ENCODE results near the gene BRD3OS. TPM values are rescaled to one million over a fixed set of nuclear protein-coding genes. Genes with fewer than 3 reads are reported as not detected.

The BRD3OS gene
- total RNA-seq, 4 donors from 2014 or later = 0.76 to 9.3 (median 5.8) TPM

- no peaks in the 10 kb centered on the region for H3K9me3 ChIP-seq
- no peak overlapping the region for H3K4me3 ChIP-seq
- H3K27me3 ChIP-seq = no peaks in the 10 kb centered on the region
- peak overlapping the region in 3 of 4 donors; percentile 81 to 92 (median 90) for H3K27ac ChIP-seq
- H3K36me3 ChIP-seq = peaks cover 0 to 34% of the 10 kb centered on the region in 2 donors
- intact Hi-C loops (cut with DNase I; ENCODE audit: low total_unique reads) = no loop called here
- ATAC-seq (no peak), DNase-seq (no peak)
- TF ChIP-seq CTCF (IDR thresholded peaks at IDR 0.05 in 4 of 5, conservative IDR thresholded peaks at IDR 0.05 in 1 of 5) (no peak), POLR2A (IDR thresholded peaks at IDR 0.05) (no peak)
- peaks cover 62 to 70% of the 10 kb centered on the region in 2 donors for H3K4me1 ChIP-seq
- in situ Hi-C loops (cut with MboI; ENCODE audit: low sequenced_read_pairs in 4 of 4) = no loop called here
These were observed 28.9 kb downstream of the BRD3OS start for GRCh38 chr9:134053941-134054761.

DNA sequence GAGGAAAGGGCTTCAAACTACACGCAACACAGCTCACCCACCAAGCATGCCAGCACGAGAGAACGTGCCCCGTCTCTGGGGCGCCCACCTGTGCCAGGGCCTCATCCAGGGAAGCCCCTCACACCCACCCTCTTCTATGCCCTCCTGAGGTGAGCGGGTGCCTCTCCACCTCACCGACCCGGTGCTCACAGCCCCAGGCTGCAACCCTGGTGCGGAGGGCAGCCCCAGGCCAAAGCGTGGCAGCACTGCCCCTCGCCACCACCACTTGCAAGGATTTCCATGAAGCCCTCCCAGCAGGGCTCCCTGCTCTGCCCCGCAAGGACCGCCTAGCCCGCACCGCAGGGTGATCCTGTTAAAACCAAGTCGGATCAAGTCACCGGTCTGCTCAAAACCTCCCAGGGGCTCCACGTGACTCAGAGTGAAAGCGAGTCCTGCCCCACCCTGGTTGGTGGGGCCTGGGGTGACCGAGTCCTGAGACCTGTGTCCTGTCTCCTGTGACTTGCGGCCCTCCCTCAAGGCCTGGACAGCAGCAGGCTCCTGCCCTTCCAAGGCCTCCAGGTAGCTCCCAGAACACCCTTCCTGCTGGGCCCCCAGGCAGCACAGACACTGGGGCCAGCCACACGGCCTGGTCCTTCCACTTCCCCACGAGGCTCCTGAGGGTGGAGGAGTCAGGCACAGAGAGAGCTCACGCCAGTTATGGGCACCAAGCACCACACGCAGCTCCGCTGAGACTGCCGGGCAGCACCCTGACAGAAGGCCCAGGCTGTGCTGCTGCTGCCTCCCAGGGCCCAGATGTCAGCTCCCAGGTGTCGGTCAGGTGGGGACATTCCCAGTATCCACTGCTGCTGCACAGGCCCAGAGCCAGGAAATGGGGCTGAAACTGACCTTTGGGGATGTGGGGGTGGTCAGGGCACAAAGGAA lies 29.9 kb downstream of the BRD3OS start:
- DNase-seq = peak in 1 of 2 donors; percentile 61
- TF ChIP-seq CTCF (IDR thresholded peaks at IDR 0.05 in 4 of 5, conservative IDR thresholded peaks at IDR 0.05 in 1 of 5) (no peak), POLR2A (IDR thresholded peaks at IDR 0.05) (no peak)
- Histone ChIP-seq H3K36me3 (peaks cover 0 to 24% of the 10 kb centered on the region in 2 donors), H3K27ac (peak overlapping the region; percentile 81 to 92 (median 89)), H3K4me1 (peaks cover 66 to 74% of the 10 kb centered on the region in 2 donors), H3K9me3 (no peaks in the 10 kb centered on the region), H3K4me3 (peak overlapping the region in 3 of 4 donors; percentile 7 to 33 (median 32)), H3K27me3 (no peaks in the 10 kb centered on the region)
- intact Hi-C loops (cut with DNase I; ENCODE audit: low total_unique reads) (no loop called here), in situ Hi-C loops (cut with MboI; ENCODE audit: low sequenced_read_pairs in 4 of 4) (no loop called here)
- peak; percentile 18 to 21 for ATAC-seq

DNA sequence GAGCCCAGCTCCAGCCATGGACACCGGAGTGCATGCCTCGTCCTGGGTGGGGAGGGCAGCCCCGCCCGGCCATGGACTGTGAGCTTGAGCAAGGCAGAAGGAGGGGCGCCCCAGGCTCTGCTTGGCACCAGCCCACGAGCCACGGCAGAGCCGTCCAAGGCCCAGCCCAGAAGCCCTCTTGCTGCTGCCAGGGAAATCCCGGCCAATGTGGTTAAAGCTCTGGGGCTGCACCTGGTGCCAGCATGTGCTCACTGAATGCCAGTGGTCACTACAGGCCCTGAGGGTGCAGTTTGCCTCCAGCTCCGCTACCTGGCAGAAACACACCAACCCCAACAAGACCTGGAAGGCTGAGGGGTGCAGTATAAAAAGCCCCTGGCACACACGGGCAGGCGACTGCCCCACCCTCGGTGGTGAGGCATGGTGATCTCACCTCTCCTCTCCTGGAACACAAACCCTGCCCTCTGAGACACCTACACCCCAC lies 30.7 kb downstream of the BRD3OS start:
- peaks cover 71 to 83% of the 10 kb centered on the region in 2 donors for H3K4me1 ChIP-seq
- no peak for TF ChIP-seq POLR2A (IDR thresholded peaks at IDR 0.05)
- no peak for TF ChIP-seq CTCF (IDR thresholded peaks at IDR 0.05 in 4 of 5, conservative IDR thresholded peaks at IDR 0.05 in 1 of 5)
- peak overlapping the region; percentile 81 to 92 (median 89) for H3K27ac ChIP-seq

GRCh38 chr9:134056483-134057306 lies 31.4 kb downstream of the BRD3OS start:
- no peak for TF ChIP-seq POLR2A (IDR thresholded peaks at IDR 0.05)
- no peak for TF ChIP-seq CTCF (IDR thresholded peaks at IDR 0.05 in 4 of 5, conservative IDR thresholded peaks at IDR 0.05 in 1 of 5)
- peak in 1 of 2 donors; percentile 48 for DNase-seq
- Histone ChIP-seq H3K9me3 (no peaks in the 10 kb centered on the region), H3K4me3 (peak overlapping the region in 1 of 4 donors; percentile 19), H3K4me1 (peaks cover 77 to 90% of the 10 kb centered on the region in 2 donors), H3K27me3 (no peaks in the 10 kb centered on the region), H3K36me3 (peaks cover 0 to 11% of the 10 kb centered on the region in 2 donors), H3K27ac (peak overlapping the region; percentile 81 to 92 (median 89))
- ATAC-seq = peak in 1 of 2 donors; percentile 22
- intact Hi-C loops (cut with DNase I; ENCODE audit: low total_unique reads) (no loop called here), in situ Hi-C loops (cut with MboI; ENCODE audit: low sequenced_read_pairs in 4 of 4) (no loop called here)

More for the DNA sequence above, 30.7 kb downstream of the BRD3OS start:
- H3K4me3 ChIP-seq = peak overlapping the region in 3 of 4 donors; percentile 7 to 33 (median 32)
- no peaks in the 10 kb centered on the region for H3K9me3 ChIP-seq
- no peaks in the 10 kb centered on the region for H3K27me3 ChIP-seq
- in situ Hi-C loops (cut with MboI; ENCODE audit: low sequenced_read_pairs in 4 of 4) (no loop called here), intact Hi-C loops (cut with DNase I; ENCODE audit: low total_unique reads) (no loop called here)
- peaks cover 0 to 15% of the 10 kb centered on the region in 2 donors for H3K36me3 ChIP-seq
- ATAC-seq (peak; percentile 86 to 90), DNase-seq (peak; percentile 88 to 97)

Measured in gastrocnemius medialis (tissue), 4 donors.